ENCODE data around the gene SPRR3.

The SPRR3 gene

DNA sequence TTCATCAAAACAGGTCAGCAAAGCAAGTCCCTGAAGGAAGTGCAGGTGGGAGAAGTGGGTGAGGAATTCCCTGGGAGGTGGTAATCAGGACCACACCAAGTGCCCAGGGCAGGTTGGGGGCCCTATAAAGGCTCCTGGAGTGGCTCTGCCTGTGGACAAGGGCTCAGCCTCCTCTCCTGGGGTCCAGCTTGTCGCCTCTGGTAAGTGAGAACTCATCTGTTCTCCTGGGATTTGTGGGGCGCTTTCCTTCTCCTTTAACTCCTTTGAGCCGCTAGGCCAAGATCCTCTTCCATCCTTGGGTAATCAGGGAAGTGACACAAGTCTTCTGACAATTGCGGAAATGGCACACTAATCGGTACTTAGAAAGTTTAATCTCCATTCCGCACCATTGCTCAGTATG lies 31.1 kb upstream of the SPRR3 start, which contains the start of gene SPRR4:
SPRR4 (plus strand) TSS at position 154 of the 400 bp plus-strand sequence. CDS start 1,243 bp downstream, outside the sequence.
- H3K4me3 Mint-ChIP-seq: no peak within 1 kb of the TSS

DNA sequence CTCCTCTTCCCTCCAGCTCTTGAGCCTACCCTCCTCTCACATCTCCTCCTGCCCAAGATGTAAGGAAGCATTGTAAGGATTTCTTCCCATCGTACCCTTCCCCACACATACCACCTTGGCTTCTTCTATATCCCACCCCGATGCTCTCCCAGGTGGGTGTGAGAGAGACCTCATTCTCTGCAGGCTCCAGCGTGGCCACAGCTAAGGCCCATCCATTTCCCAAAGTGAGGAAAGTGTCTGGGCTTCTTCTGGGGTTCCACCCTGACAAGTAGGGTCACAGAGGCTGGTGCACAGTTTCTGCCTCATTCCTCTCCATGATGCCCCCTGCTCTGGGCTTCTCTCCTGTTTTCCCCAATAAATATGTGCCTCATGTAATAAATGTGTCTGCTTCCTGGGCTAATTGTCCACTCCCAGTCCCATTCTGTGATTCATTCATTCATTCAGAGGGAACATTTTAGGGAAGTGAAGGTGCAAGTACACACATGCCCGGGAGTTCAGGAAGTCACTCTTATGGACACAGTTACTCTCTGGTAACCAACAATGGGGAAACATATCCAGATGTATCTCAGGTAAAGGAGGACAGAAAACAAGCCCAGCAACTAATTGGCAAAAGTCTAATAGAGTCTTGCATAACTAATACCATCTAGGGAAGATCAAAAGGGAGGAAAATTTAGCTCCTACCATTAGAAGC lies 29.2 kb upstream of the SPRR3 start:
- Mint-ChIP-seq H3K27me3 (peaks cover 35 to 43% of the 10 kb centered on the region in 2 donors), H3K36me3 (no peaks in the 10 kb centered on the region), H3K27ac (no peak overlapping the region), H3K4me3 (no peak overlapping the region), H3K9me3 (no peaks in the 10 kb centered on the region), H3K4me1 (peaks cover 0 to 2% of the 10 kb centered on the region in 2 donors)
- DNase-seq (no peak), ATAC-seq (replicated peaks) (no peak)

More for the DNA sequence above, 31.1 kb upstream of the SPRR3 start, which contains the start of gene SPRR4:
- Mint-ChIP-seq H3K27ac (no peak within 1 kb of the TSS), H3K4me1 (peaks cover 0 to 2% of the 10 kb centered on the region in 2 donors), H3K27me3 (peaks cover 31 to 47% of the 10 kb centered on the region in 2 donors), H3K36me3 (no peaks in the 10 kb centered on the region), H3K9me3 (no peaks in the 10 kb centered on the region)
- no peak for ATAC-seq (replicated peaks)
- no peak for DNase-seq

DNA sequence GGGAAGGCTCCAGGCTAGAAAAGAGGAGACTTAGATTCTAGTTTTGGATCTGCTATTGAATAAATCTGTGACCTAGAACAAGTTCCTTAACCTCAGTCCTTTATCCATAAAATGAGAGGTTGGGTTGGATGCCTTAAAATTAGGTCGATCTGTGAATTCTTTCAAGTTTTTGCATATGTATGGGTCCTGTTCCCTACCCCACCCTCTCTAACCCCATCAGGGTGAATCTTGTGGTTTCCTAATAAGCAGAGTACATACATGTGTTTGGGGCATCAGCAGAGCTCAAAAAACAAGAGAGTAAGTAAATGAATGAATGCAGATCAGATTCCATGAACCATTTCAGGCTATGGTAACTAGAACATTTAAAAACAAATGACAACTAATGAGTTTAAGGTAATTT lies 24.9 kb upstream of the SPRR3 start:
- ATAC-seq (replicated peaks) (no peak), DNase-seq (no peak)
- Mint-ChIP-seq H3K4me3 (no peak overlapping the region), H3K9me3 (no peaks in the 10 kb centered on the region), H3K4me1 (no peaks in the 10 kb centered on the region), H3K36me3 (no peaks in the 10 kb centered on the region), H3K27ac (no peak overlapping the region), H3K27me3 (peaks cover 57 to 63% of the 10 kb centered on the region in 2 donors)

DNA sequence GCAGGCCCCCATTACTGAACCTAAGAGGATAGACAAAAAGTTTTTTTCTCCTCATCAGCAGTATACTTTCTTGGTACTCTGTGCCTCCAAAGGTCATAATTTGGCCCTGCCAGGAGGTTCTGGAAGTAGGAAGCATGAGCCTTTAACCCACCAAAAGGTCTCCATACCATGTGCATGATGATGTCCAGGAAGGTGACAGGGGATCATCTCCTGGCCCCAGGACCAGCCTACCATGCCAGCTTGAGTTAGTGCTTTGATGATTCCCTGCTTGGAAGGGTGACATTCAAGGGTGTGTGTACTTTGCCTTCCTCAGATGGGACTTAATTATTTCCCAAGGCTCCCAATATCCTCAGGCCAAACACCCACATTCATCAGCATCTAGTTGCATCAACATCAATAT lies 23.9 kb upstream of the SPRR3 start:
- Mint-ChIP-seq H3K36me3 (no peaks in the 10 kb centered on the region), H3K27me3 (peaks cover 50 to 59% of the 10 kb centered on the region in 2 donors), H3K4me1 (no peaks in the 10 kb centered on the region), H3K4me3 (no peak overlapping the region), H3K9me3 (no peaks in the 10 kb centered on the region), H3K27ac (no peak overlapping the region)
- ATAC-seq (replicated peaks): no peak
- DNase-seq: no peak

DNA sequence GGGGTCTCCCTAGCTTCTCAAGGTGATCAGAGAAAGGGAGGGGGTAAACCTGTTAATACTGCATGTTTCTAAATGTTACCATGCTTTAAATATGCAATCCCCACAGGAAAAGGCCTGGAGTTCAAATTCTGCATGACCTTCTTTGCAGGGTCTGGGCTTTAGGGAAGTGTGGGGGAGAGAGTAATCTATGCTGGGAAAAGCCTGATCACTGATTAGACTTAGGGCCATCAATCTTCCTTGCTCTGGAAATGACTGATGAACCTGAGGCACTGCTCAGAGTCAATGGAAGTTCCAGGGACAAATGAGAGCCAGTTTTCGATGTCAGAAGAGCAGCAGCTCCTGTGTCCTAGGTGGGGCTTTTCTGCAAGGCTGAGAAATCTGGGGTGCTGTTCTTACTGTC lies 20.9 kb upstream of the SPRR3 start:
- Mint-ChIP-seq H3K9me3 (no peaks in the 10 kb centered on the region), H3K27ac (no peak overlapping the region), H3K36me3 (no peaks in the 10 kb centered on the region), H3K4me1 (no peaks in the 10 kb centered on the region), H3K4me3 (no peak overlapping the region), H3K27me3 (peaks cover 52% of the 10 kb centered on the region in 2 donors)
- no peak for DNase-seq
- no peak for ATAC-seq (replicated peaks)

DNA sequence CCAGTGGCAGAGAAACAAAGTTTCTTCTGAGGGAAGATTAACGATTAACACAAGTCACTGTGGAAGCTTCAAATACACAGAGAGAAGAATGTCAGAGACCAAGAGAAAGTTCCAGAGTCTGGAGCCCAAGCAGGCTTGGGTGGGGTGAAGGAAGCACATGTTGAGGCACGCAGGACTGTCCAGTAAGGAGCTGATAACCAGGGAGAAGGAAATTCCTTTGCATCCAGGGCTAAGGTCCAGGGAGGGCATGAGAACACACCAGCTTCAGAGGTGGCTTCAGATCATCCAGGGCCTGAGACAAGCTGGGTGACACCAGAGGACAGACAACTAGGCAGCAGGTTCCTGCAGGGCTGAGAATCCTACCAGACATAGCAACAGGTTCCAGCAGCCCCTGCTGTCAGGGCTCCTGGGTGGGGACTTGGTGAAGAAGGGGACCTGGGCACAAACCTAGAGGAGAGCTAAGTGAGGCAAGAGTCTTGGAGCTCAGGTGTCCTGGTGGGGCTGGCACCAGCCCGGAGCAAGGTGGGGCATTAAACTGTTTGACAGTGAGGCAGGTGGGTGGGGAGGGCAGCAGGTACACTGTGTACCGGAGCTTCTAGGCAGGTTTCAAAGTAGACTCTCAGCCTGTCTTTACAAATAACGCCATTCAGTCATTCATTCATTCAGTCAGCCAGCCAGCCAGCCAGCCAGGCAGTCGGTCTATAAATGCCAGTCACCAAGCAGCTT lies 20.2 kb upstream of the SPRR3 start:
- no peaks in the 10 kb centered on the region for H3K9me3 Mint-ChIP-seq
- ATAC-seq (replicated peaks) (no peak), DNase-seq (no peak)
- H3K4me3 Mint-ChIP-seq: no peak overlapping the region
- H3K27me3 Mint-ChIP-seq: peaks cover 50 to 51% of the 10 kb centered on the region in 2 donors
- no peaks in the 10 kb centered on the region for H3K4me1 Mint-ChIP-seq
- no peaks in the 10 kb centered on the region for H3K36me3 Mint-ChIP-seq
- no peak overlapping the region for H3K27ac Mint-ChIP-seq

DNA sequence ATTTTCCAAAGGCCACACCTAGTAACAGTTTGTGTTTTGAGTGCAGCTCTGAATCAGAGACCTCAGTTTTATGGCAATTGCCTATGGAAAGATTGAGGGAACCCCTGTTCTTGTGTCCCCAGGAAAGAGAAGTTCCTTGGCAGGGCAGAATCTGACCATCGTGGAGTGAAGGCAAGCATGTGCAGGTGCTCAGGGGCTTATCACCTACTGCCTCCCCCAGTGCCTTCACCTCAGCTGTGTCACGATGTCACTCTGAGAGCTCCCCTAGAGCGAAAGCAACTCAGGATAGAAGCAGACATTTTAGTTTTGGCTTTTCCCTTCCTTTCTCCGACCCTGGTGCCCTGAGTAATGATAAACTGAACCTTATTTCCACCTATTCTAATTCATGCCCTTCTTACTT lies 19.5 kb upstream of the SPRR3 start:
- no peak overlapping the region for H3K27ac Mint-ChIP-seq

DNA sequence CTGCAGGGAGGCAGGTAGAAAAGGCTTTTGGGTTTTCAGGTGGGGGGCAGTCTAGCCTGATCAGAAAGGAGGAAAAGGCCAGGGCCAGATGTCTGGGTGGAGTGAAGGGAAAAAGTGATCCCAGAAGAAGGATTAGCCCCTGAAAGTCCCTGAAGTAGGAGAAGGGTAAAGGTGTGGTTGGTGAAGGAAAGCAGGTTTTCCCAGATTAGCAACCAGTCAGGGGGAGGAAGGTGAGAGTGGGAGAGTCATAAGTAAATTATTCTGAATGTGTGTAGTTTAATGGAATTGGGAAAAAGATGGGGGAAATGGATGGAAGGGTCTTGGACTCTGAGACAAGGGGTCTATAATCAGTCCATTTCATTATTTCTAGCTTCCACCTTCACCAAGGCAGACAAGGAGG lies 18.3 kb upstream of the SPRR3 start:
- no peak overlapping the region for H3K4me3 Mint-ChIP-seq
- DNase-seq: no peak
- no peak for ATAC-seq (replicated peaks)
- no peaks in the 10 kb centered on the region for H3K4me1 Mint-ChIP-seq
- H3K27me3 Mint-ChIP-seq: peaks cover 51 to 52% of the 10 kb centered on the region in 2 donors
- H3K36me3 Mint-ChIP-seq: no peaks in the 10 kb centered on the region
- H3K9me3 Mint-ChIP-seq: no peaks in the 10 kb centered on the region
- H3K27ac Mint-ChIP-seq: no peak overlapping the region

More for the DNA sequence above, 19.5 kb upstream of the SPRR3 start:
- H3K4me3 Mint-ChIP-seq: no peak overlapping the region
- peaks cover 52 to 53% of the 10 kb centered on the region in 2 donors for H3K27me3 Mint-ChIP-seq
- no peaks in the 10 kb centered on the region for H3K9me3 Mint-ChIP-seq
- ATAC-seq (replicated peaks) (no peak), DNase-seq (no peak)
- H3K36me3 Mint-ChIP-seq: no peaks in the 10 kb centered on the region
- H3K4me1 Mint-ChIP-seq: no peaks in the 10 kb centered on the region

DNA sequence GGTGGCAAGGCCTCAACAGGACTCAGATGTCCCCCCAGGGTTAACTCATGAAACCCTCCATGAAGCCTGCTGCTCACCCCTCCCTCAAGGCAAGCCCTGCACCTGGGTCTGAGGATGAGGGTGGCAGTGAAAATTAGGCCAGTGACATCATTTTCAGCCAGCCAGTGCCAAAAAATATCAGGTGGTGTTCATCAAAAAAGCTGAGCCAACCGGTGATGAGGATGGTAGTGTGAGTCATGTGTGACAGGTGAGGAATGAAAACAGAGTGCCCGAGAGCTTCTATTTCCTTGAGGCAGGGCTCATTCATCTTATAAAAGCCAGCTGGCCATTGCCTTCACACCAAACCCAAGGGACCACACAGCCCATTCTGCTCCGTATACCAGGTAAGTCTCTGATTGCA lies 17.8 kb upstream of the SPRR3 start, which contains the start of gene SPRR1A:
SPRR1A (plus strand) TSS at position 339 of the 400 bp plus-strand sequence. CDS start 1,150 bp downstream, outside the sequence.
- no peak for DNase-seq
- no peak within 1 kb of the TSS for H3K27ac Mint-ChIP-seq
- peaks cover 52 to 56% of the 10 kb centered on the region in 2 donors for H3K27me3 Mint-ChIP-seq
- no peaks in the 10 kb centered on the region for H3K9me3 Mint-ChIP-seq
- no peaks in the 10 kb centered on the region for H3K36me3 Mint-ChIP-seq
- H3K4me1 Mint-ChIP-seq: no peaks in the 10 kb centered on the region
- ATAC-seq (replicated peaks): no peak
- H3K4me3 Mint-ChIP-seq: no peak within 1 kb of the TSS

DNA sequence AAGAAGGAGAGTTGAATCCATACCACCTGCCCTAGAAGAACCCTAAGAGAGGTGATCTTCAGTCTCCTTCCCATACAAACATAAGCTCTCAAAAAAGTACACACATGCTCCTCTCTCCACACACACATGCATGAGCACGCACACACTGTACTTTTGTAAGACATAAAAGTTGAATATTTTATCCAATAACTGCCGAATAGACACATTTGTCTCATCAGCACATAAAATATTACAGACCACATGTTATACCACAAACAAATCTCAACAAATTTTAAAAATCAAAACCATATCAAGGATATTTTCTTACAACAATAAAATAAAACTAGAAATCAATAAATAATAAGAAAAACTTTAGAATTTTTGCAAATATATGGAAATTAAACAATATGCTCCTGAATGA lies 15.0 kb upstream of the SPRR3 start:
- Mint-ChIP-seq H3K27ac (no peak overlapping the region), H3K4me1 (no peaks in the 10 kb centered on the region), H3K9me3 (no peaks in the 10 kb centered on the region), H3K4me3 (no peak overlapping the region), H3K36me3 (no peaks in the 10 kb centered on the region), H3K27me3 (peaks cover 27 to 43% of the 10 kb centered on the region in 2 donors)
- ATAC-seq (replicated peaks) (no peak), DNase-seq (no peak)

DNA sequence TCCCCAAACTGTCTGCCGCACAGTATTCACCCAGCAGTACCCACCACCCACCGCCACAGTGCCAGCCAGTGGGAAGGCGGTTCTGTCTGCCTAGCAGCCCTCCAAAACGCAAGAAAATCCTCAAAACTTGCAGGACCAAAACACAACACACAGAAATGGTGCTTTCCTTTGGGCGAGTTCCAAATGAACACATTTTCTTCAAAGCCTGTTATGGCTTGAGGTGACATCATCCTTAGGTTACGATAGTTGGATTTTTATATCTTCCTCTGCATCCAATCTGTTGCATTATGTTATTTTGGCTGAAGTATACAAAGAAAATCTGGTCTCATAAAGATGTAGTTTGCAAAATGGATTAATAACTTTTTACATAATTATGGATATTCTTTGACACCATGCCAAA lies 8.4 kb upstream of the SPRR3 start:
- Mint-ChIP-seq H3K27ac (no peak overlapping the region), H3K36me3 (no peaks in the 10 kb centered on the region), H3K9me3 (peaks cover 7 to 8% of the 10 kb centered on the region in 2 donors), H3K27me3 (peaks cover 15 to 33% of the 10 kb centered on the region in 2 donors), H3K4me3 (no peak overlapping the region), H3K4me1 (no peaks in the 10 kb centered on the region)
- ATAC-seq (replicated peaks) (no peak), DNase-seq (no peak)

DNA sequence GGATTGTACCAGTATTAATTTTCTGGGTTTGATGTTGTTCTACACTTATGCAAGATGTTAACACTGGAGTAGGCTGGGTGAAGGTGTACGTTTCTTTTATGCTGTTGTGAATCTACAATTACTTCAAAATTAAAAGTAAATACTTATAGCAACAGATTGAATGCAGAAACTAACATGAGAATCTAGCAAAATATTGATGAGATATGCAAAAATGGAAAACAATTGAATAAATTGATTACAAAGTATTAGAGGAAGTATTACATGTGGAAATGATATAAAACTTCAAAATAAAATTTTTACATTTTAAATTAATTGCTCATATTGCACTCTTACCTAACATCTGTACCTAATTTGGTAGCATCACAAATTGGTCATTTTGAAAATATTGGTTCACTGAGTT lies 5.7 kb upstream of the SPRR3 start:
- no peak overlapping the region for H3K4me3 Mint-ChIP-seq
- peaks cover 33 to 40% of the 10 kb centered on the region in 2 donors for H3K27me3 Mint-ChIP-seq
- H3K9me3 Mint-ChIP-seq: peaks cover 7 to 8% of the 10 kb centered on the region in 2 donors
- no peak for DNase-seq
- no peak for ATAC-seq (replicated peaks)
- H3K27ac Mint-ChIP-seq: no peak overlapping the region
- H3K36me3 Mint-ChIP-seq: no peaks in the 10 kb centered on the region
- H3K4me1 Mint-ChIP-seq: no peaks in the 10 kb centered on the region

DNA sequence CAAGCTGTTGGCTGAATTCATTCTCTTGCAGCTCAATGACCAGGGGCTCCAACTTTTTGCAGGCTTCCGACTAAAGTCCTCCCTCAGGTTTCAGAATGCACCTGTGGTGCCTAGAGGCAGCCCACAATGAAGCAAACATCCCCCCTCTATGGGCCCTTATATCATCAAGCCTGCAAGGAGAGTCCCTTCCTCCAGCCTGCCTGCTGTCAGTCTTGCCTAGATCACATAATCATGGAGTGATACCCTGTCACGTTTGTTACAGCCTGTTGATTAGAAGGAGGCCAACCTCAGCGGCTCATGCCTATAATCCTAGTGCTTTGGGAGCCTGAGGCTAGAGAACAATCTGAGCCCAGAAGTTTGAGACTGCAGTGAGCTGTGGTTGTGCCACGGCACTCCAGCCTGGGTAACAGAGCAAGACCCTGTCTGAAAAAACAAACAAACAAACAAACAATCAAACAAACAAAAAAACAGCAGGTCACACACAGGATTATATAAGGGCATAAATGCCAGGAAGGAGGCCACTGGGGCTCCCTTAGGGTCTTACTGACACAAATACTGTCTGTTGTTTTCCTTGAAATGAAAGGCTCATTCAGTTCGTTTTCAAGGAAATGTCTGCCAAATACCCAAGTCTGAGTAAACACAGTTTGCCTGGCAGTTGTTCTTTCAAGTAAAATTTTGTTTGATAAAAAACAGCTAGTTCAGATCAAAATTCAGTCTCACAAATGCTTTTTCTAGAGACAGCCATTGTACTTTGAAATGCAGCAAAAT lies 4.7 kb upstream of the SPRR3 start:
- no peak overlapping the region for H3K27ac Mint-ChIP-seq
- DNase-seq (no peak), ATAC-seq (replicated peaks) (no peak)
- H3K4me1 Mint-ChIP-seq: no peaks in the 10 kb centered on the region
- no peak overlapping the region for H3K4me3 Mint-ChIP-seq
- H3K27me3 Mint-ChIP-seq: peaks cover 37 to 38% of the 10 kb centered on the region in 2 donors
- H3K9me3 Mint-ChIP-seq: peaks cover 7 to 8% of the 10 kb centered on the region in 2 donors
- H3K36me3 Mint-ChIP-seq: no peaks in the 10 kb centered on the region

DNA sequence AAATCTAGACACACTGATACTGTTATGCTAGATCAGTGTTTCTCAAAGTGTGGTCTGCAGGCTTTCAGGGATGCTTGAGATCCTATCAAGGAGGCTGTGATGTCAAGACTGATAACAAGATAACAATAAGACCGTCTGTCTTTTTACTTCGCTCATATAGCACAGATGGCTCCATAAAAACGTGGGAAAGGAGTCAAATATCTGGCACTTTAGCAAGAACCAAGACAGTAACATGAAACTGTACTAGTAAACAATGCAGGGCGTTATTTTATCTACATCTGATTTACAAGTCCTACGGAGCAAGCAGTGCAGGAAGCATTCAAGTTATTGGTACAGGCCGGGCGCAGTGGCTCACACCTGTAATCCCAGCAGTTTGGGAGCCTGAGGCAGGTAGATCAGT lies 3.6 kb upstream of the SPRR3 start:
- DNase-seq (no peak), ATAC-seq (replicated peaks) (no peak)
- Mint-ChIP-seq H3K9me3 (peaks cover 7 to 8% of the 10 kb centered on the region in 2 donors), H3K27me3 (peaks cover 36 to 44% of the 10 kb centered on the region in 2 donors), H3K4me3 (no peak overlapping the region), H3K4me1 (peaks cover 0 to 3% of the 10 kb centered on the region in 2 donors), H3K27ac (no peak overlapping the region), H3K36me3 (no peaks in the 10 kb centered on the region)

Measured in stimulated activated naive B cell treated with anti-CD40 and anti-IgM and Interleukin-4, amounts not matched to agents 10 μg/mL and 1 μg/mL and 100 μg/mL, for 72 hours (primary cell).